Neural cell (in vitro differentiated cells): ENCODE results near the gene ELK3. TPM values are rescaled to one million over a fixed set of nuclear protein-coding genes. Genes with fewer than 3 reads are reported as not detected.

ENCODE experiments used
- H2AFZ ChIP-seq: fragments of 200-600, 300-800 bp; sonication (generic), shearing (Covaris generic); 2 replicates; pipeline ENCODE4 v1.6.0; 2014; ENCODE audit warnings: low read depth, mild to moderate bottlenecking, antibody characterized with exemption, low read length, moderate library complexity
- H3F3A ChIP-seq: fragments of 200-600 bp; shearing (Covaris generic); 2 replicates; pipeline ENCODE4 v1.6.1; 2016; ENCODE audit warnings: mild to moderate bottlenecking, moderate library complexity, mixed read lengths, antibody characterized with exemption, low read length; ENCODE audit not compliant: insufficient read depth, poor library complexity, severe bottlenecking
- H3K27ac ChIP-seq: fragments of 200-600, 300-800 bp; sonication (generic), shearing (Covaris generic); 2 replicates; pipeline ENCODE4 v1.5.1; 2014; ENCODE audit warnings: mild to moderate bottlenecking, low read length, moderate library complexity
- H3K27me3 ChIP-seq: fragments of 300-800, 200-600 bp; sonication (generic), shearing (Covaris generic); 2 replicates; pipeline ENCODE4 v1.6.0; 2014; ENCODE audit warnings: mild to moderate bottlenecking, low read depth, low read length, moderate library complexity; ENCODE audit not compliant: insufficient read depth
- H3K36me3 ChIP-seq: fragments of 300-800, 200-600 bp; sonication (generic), shearing (Covaris generic); 2 replicates; pipeline ENCODE4 v1.5.1; 2014; ENCODE audit warnings: mild to moderate bottlenecking, antibody characterized with exemption, low read length, moderate library complexity; ENCODE audit not compliant: insufficient read depth
- H3K4me2 ChIP-seq: fragments of 300-800, 200-600 bp; sonication (generic), shearing (Covaris generic); 2 replicates; pipeline ENCODE4 v1.6.0; 2014; ENCODE audit warnings: mild to moderate bottlenecking, low read length
- H3K4me3 ChIP-seq: fragments of 300-800, 200-600 bp; sonication (generic), shearing (Covaris generic); 2 replicates; pipeline ENCODE4 v1.5.1; 2014; ENCODE audit warnings: mild to moderate bottlenecking, low read length, moderate library complexity
- H3K79me2 ChIP-seq: fragments of 200-600 bp; shearing (Covaris generic); replicated peaks from 2 replicates; pipeline ENCODE4 v1.6.0; 2014; ENCODE audit warnings: mild to moderate bottlenecking, low read length, moderate library complexity; ENCODE audit not compliant: insufficient read depth
- H3K9ac ChIP-seq: fragments of 300-800, 200-600 bp; sonication (generic), shearing (Covaris generic); 2 replicates; pipeline ENCODE4 v1.6.1; 2016; ENCODE audit warnings: mild to moderate bottlenecking, low read length, mixed read lengths
- H3K9me2 ChIP-seq: fragments of 200-600 bp; shearing (Covaris generic); 2 replicates; pipeline ENCODE4 v1.6.1; 2016; ENCODE audit warnings: mild to moderate bottlenecking, low read length, mixed read lengths; ENCODE audit not compliant: insufficient read depth
- H3K9me3 ChIP-seq: fragments of 200-600, 300-800 bp; sonication (generic), shearing (Covaris generic); 2 replicates; pipeline ENCODE4 v1.6.1; 2016; ENCODE audit warnings: mild to moderate bottlenecking, mixed run types, low read length, moderate library complexity, mixed read lengths
- H4K20me1 ChIP-seq: fragments of 200-600 bp; shearing (Covaris generic); 2 replicates; pipeline ENCODE4 v1.6.1; 2016; ENCODE audit warnings: mild to moderate bottlenecking, mixed run types; ENCODE audit not compliant: insufficient read depth
- CTCF ChIP-seq: fragments of 450-650 bp; IDR thresholded peaks from 2 replicates; pipeline ENCODE4 v1.5.1; 2014; ENCODE audit warnings: antibody characterized with exemption, mild to moderate bottlenecking, moderate library complexity; ENCODE audit not compliant: poor library complexity, severe bottlenecking
- EP300 ChIP-seq: fragments of 450-650 bp; conservative IDR thresholded peaks from 2 replicates; pipeline ENCODE4 v1.6.1; 2014; ENCODE audit warnings: antibody characterized with exemption, mild to moderate bottlenecking, moderate library complexity; ENCODE audit not compliant: poor library complexity, severe bottlenecking
- EZH2 ChIP-seq: fragments of 200-600, 300-800 bp; shearing (Covaris generic), sonication (generic); IDR thresholded peaks from 2 replicates; pipeline ENCODE4 v1.6.1; 2014; ENCODE audit warnings: antibody characterized with exemption, low read length, borderline replicate concordance, mild to moderate bottlenecking; ENCODE audit not compliant: insufficient read depth, poor library complexity, severe bottlenecking
- MXI1 ChIP-seq: fragments of 450-650 bp; conservative IDR thresholded peaks from 2 replicates; pipeline ENCODE4 v1.6.1; 2014; ENCODE audit warnings: antibody characterized with exemption, mild to moderate bottlenecking; ENCODE audit not compliant: poor library complexity, severe bottlenecking
- POLR2AphosphoS5 ChIP-seq: IDR thresholded peaks from 2 replicates; pipeline ENCODE4 v1.6.1; 2012
- RAD21 ChIP-seq: fragments of 450-650 bp; conservative IDR thresholded peaks from 2 replicates; pipeline ENCODE4 v1.6.1; 2014; ENCODE audit warnings: antibody characterized with exemption, mild to moderate bottlenecking, moderate library complexity
- REST ChIP-seq: IDR thresholded peaks from 2 replicates; pipeline ENCODE4 v1.6.1; 2012; ENCODE audit warnings: borderline replicate concordance
- SMC3 ChIP-seq: fragments of 450-650 bp; conservative IDR thresholded peaks from 2 replicates; pipeline ENCODE4 v1.6.1; 2014; ENCODE audit warnings: antibody characterized with exemption, mild to moderate bottlenecking, moderate library complexity; ENCODE audit not compliant: poor library complexity
- TAF1 ChIP-seq: IDR thresholded peaks from 2 replicates; pipeline ENCODE4 v1.6.1; 2012; ENCODE audit warnings: low read depth
- polyA plus RNA-seq: library from polyadenylated mRNA; depleted of rRNA; stranded (reverse); fragments of >200 nt; gene quantifications from 2 replicates; pipeline ENCODE4 v1.2.3, GENCODE V29; 2014

The ELK3 gene
- polyA plus RNA-seq, 1 donor from 2014 or later, result 0.10 TPM

- H3K4me3 ChIP-seq, result no peak overlapping the region
- no peak overlapping the region for H2AFZ ChIP-seq
- H3K27ac ChIP-seq, result no peak overlapping the region
- no peak overlapping the region for H3K4me2 ChIP-seq
- no peaks in the 10 kb centered on the region for H4K20me1 ChIP-seq
- H3K27me3 ChIP-seq, result no peaks in the 10 kb centered on the region
- H3K36me3 ChIP-seq, result peaks cover 8% of the 10 kb centered on the region
- no peaks in the 10 kb centered on the region for H3K9me2 ChIP-seq
- H3F3A ChIP-seq, result no peaks in the 10 kb centered on the region
- TF ChIP-seq RAD21, result no peak
- no peak for TF ChIP-seq SMC3
- TF ChIP-seq POLR2AphosphoS5, result no peak
- TF ChIP-seq TAF1, result no peak
- no peak for TF ChIP-seq EP300
- TF ChIP-seq REST, result no peak
- no peak for TF ChIP-seq CTCF
- no peak for TF ChIP-seq MXI1
- no peaks in the 10 kb centered on the region for H3K9me3 ChIP-seq
- H3K79me2 ChIP-seq, result no peaks in the 10 kb centered on the region
- no peak overlapping the region for H3K9ac ChIP-seq
Observed at GRCh38 chr12:96293093-96293492, 98.9 kb downstream of the ELK3 start.

GRCh38 chr12:96294831-96295230, 100.7 kb downstream of the ELK3 start:
- no peaks in the 10 kb centered on the region for H3K79me2 ChIP-seq

More at GRCh38 chr12:96294831-96295230, 100.7 kb downstream of the ELK3 start:
- H3K9ac ChIP-seq, result no peak overlapping the region
- H3K27ac ChIP-seq, result no peak overlapping the region
- no peaks in the 10 kb centered on the region for H3K27me3 ChIP-seq
- peaks cover 8% of the 10 kb centered on the region for H3K36me3 ChIP-seq
- H3K9me2 ChIP-seq, result no peaks in the 10 kb centered on the region
- no peak overlapping the region for H2AFZ ChIP-seq
- no peaks in the 10 kb centered on the region for H3F3A ChIP-seq
- H4K20me1 ChIP-seq, result no peaks in the 10 kb centered on the region
- no peaks in the 10 kb centered on the region for H3K9me3 ChIP-seq
- TF ChIP-seq POLR2AphosphoS5 (no peak), EP300 (no peak), CTCF (no peak), TAF1 (no peak), SMC3 (no peak), EZH2 (no peak), RAD21 (no peak)
- no peak overlapping the region for H3K4me2 ChIP-seq
- H3K4me3 ChIP-seq, result no peak overlapping the region
